Endothelial cell (in vitro differentiated cells): ENCODE results near the gene MCF2L2. TPM values are rescaled to one million over a fixed set of nuclear protein-coding genes. Genes with fewer than 3 reads are reported as not detected.

Source experiments
- DNase-seq: peaks from one replicate; pipeline ENCODE4 v3.0.0; 2021; ENCODE audit warnings: low spot score
- H3K27ac Mint-ChIP-seq: one replicate; pipeline ENCODE4 v1.8.0; 2021; ENCODE audit warnings: mixed read lengths, inconsistent platforms; ENCODE audit not compliant: unreplicated experiment
- H3K27me3 Mint-ChIP-seq: one replicate; pipeline ENCODE4 v1.8.0; 2021; ENCODE audit warnings: mild to moderate bottlenecking, moderate library complexity, mixed read lengths, inconsistent platforms; ENCODE audit not compliant: unreplicated experiment
- H3K36me3 Mint-ChIP-seq: one replicate; pipeline ENCODE4 v1.8.0; 2021; ENCODE audit warnings: mild to moderate bottlenecking, low read depth, mixed read lengths, inconsistent platforms; ENCODE audit not compliant: unreplicated experiment
- H3K4me1 Mint-ChIP-seq: one replicate; pipeline ENCODE4 v1.8.0; 2021; ENCODE audit warnings: mild to moderate bottlenecking, mixed read lengths, inconsistent platforms; ENCODE audit not compliant: unreplicated experiment
- H3K4me3 Mint-ChIP-seq: one replicate; pipeline ENCODE4 v1.8.0; 2021; ENCODE audit warnings: mild to moderate bottlenecking, mixed read lengths, inconsistent platforms; ENCODE audit not compliant: unreplicated experiment
- H3K9me3 Mint-ChIP-seq: one replicate; pipeline ENCODE4 v1.8.0; 2021; ENCODE audit warnings: mixed read lengths, inconsistent platforms; ENCODE audit not compliant: unreplicated experiment
- CTCF ChIP-seq: fragments of 200-600 bp; sonication (generic); IDR thresholded peaks from one replicate; pipeline ENCODE4 v1.5.0; 2021; ENCODE audit warnings: antibody characterized with exemption; ENCODE audit not compliant: unreplicated experiment
- total RNA-seq: library from RNA; stranded (reverse); fragmentation: NEBNext Ultra II Directional; extraction: Animal tissue kit (Norgen Biotek cat#: 25700); gene quantifications from one replicate; pipeline ENCODE4 v1.2.1, GENCODE V29; 2021; ENCODE audit not compliant: unreplicated experiment

Gene MCF2L2
- total RNA-seq, 1 donor from 2014 or later, result 1.8 TPM

GRCh38 chr3:183208800-183209199 is 219.6 kb downstream of the MCF2L2 start:
- H3K36me3 Mint-ChIP-seq, result peaks cover 3% of the 10 kb centered on the region
- H3K4me1 Mint-ChIP-seq, result peaks cover 17% of the 10 kb centered on the region
- H3K27me3 Mint-ChIP-seq, result peaks cover 1% of the 10 kb centered on the region
- H3K27ac Mint-ChIP-seq, result no peak overlapping the region
- no peaks in the 10 kb centered on the region for H3K9me3 Mint-ChIP-seq
- TF ChIP-seq CTCF, result no peak
- DNase-seq, result no peak
- H3K4me3 Mint-ChIP-seq, result no peak overlapping the region

- Mint-ChIP-seq H3K4me1 (peaks cover 17% of the 10 kb centered on the region), H3K9me3 (no peaks in the 10 kb centered on the region), H3K27me3 (peaks cover 1% of the 10 kb centered on the region), H3K36me3 (peaks cover 3% of the 10 kb centered on the region), H3K27ac (no peak overlapping the region), H3K4me3 (no peak overlapping the region)
- DNase-seq, result no peak
- TF ChIP-seq CTCF, result no peak
Observed at GRCh38 chr3:183208260-183208659, 220.2 kb downstream of the MCF2L2 start.

DNA sequence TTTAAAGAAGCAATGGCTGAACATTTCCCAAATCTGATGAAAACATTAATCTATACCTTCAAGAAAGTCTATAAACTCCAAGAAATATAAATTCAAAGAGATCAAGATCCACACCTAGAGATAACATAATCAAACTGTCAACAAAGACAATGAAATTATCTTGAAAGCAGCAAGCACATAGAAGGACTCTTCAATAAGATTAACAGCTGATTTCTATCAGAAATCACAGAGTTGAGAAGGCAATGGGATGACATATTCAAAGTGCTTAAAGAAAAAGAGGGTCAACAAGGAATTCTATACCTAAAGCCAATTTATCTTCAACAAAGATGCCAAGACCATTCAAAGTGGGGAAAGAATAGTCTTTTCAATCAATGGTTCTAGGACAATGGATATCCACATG is 224.7 kb downstream of the MCF2L2 start:
- H3K4me1 Mint-ChIP-seq, result no peaks in the 10 kb centered on the region
- H3K4me3 Mint-ChIP-seq, result no peak overlapping the region
- no peaks in the 10 kb centered on the region for H3K36me3 Mint-ChIP-seq
- DNase-seq, result no peak
- no peak for TF ChIP-seq CTCF
- H3K27ac Mint-ChIP-seq, result no peak overlapping the region
- no peaks in the 10 kb centered on the region for H3K9me3 Mint-ChIP-seq
- no peaks in the 10 kb centered on the region for H3K27me3 Mint-ChIP-seq

DNA sequence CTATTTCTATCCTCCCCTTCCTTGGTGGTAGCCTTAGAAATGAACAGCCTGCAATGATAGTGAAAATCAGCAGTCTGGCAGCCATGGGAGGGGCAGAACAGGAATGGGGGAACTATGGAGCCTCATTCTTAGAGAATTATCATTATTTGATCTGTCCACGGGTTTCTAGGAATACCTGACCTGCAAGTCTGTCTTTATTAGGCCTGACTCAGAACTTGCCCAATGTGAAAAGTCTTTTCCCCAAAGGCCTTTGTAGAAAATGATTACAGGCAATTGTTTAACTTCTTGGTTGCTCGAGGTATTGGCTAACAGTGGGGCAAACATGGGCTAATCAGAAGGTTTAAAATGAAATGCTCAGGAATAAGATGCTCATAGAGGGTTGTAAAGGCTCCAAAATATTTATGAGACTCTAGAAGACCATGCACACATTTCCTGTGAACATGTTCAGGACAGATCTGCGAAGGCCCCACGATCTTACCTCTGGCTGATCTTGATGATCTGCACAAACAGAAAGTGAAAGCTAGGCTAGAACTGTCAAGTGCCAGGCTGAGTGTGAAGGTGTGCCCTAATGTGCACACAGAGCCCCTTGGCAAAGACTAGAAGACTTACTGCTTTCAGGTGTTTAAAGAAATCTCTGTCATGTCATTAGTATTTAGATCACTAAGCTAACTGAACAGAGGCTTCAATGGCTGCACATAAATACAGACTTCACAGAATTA is 226.3 kb downstream of the MCF2L2 start:
- Mint-ChIP-seq H3K9me3 (no peaks in the 10 kb centered on the region), H3K4me3 (no peak overlapping the region)

More for the DNA sequence above, 226.3 kb downstream of the MCF2L2 start:
- no peak for DNase-seq
- no peak for TF ChIP-seq CTCF
- Mint-ChIP-seq H3K4me1 (no peaks in the 10 kb centered on the region), H3K27ac (no peak overlapping the region), H3K27me3 (no peaks in the 10 kb centered on the region), H3K36me3 (no peaks in the 10 kb centered on the region)
